NOMO-1 (cell line): ENCODE data around the gene TDO2.
"Not testable (repeated sequence)": the region's sequence is repeated elsewhere in the genome, so short reads cannot be mapped to it uniquely, and the experiment has no call there.

Experiments
- DNase-seq, 2 experiments: peaks; one replicate each; lab custom pipeline; 2025; ENCODE audit not compliant: unreplicated experiment in 2 of 2; lab: John Stamatoyannopoulos, UW

The TDO2 gene

DNA sequence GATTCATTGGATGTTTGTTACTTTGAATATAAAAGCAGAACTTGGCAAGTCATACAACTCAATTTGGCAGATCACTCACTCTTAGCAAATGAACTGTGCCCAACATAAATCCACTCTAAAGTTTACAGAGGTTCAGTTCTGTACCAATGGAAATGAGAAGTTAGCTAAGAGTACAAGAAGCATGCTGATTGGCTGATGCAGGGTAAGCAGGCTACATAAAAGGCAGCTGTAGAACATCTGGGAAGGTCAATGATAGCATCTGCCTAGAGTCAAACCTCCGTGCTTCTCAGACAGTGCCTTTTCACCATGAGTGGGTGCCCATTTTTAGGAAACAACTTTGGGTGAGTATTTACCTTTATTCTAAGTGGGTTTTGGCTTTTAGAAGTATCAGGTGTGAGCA lies at the start of gene TDO2:
Gene TDO2 (plus strand): TSS at position 244 of the 400 bp plus-strand sequence. CDS start 63 bp downstream, at position 307.
- DNase-seq: no peak

DNA sequence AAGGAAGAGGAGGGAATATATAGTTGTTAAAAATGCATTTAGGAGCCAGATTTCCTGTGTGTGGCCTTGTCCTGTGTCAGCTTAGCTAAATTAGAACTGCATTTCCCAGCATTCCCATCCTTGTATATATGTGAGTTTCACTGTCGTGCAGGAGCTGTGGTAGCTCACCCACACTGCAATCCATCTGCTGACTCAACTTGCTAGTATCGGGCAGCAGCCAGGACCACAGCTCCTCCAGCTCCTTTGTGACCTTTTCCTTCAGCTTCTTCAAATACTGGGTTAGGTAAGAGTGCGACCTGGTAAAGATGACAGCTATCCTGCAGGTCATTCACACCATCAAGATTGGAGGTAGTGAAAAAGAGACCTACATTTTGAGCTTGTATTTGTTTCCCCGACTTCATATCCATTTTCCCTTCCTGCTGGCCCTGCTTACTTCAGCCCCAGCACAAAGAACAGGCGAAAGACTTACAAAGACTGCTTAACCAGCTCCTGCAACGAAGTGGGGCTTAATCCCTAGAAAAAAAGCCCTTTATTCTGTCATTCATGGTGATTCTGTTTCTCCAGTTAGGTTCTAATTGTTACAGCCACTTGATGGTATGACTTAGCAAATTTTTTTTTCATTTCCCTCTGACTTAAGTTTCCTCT lies 48.8 kb upstream of the TDO2 start:
- peak in 1 of 2 experiments; percentile 37 for DNase-seq

DNA sequence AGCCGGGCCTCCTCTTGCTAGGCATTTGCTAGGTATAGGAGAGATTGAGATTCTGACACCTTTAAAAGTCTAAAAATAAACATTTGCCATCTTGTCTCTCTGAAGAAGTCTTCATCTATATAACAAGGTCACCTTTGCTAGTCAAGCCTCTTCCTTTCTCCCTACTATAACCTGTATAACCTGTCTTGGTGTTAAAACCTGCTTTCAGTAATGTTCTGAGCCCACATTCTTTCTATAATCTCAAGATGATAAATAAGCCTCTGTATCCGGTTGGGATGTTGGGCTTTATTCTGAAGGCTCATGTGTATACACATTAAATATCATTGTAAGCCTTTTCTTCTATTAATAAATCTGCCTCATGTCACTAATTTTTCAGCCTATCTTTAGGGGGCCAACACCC lies 47.6 kb upstream of the TDO2 start:
- DNase-seq: no peak

DNA sequence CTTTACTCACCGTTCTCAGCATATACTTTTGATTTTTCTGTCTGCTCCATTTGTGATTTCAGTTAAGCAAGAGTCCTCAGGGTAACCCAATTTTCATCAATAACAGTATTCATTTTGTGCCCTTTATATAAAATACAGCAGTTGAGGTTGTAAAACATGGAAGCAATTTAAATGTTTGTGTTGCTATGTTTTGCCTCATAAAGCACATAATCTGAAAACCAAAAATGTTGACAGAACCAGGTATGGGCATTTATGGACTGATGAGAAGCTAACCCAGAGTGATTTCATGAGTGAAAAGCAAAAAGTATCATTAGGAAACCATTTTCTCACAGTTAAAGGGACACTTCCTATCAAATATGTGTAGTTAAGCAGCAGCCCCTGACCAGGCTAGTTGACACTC lies 37.3 kb upstream of the TDO2 start, which contains the start of gene ASIC5:
Gene ASIC5 (minus strand): TSS at position 101 of the 400 bp plus-strand sequence. CDS start 51 bp downstream, at position 50.
- DNase-seq: no peak

DNA sequence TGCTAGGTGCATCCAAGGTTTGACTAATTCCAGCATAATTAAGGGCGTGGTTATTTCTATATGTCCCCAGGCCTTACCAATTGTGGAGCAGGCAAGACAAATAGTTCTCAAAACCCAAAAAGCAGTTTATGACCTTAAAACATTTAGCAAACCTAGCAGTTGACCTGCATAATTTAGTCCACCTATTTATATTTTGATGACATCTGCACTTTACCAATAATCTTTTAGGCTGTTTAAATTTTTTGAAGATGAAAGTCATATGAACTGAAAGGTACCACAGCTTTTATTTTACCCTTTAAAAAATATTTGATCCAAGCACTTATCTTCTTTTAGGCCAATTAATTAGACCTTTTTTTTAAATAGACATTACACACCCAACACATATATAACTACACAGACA lies 27.6 kb upstream of the TDO2 start:
- DNase-seq: no peak

DNA sequence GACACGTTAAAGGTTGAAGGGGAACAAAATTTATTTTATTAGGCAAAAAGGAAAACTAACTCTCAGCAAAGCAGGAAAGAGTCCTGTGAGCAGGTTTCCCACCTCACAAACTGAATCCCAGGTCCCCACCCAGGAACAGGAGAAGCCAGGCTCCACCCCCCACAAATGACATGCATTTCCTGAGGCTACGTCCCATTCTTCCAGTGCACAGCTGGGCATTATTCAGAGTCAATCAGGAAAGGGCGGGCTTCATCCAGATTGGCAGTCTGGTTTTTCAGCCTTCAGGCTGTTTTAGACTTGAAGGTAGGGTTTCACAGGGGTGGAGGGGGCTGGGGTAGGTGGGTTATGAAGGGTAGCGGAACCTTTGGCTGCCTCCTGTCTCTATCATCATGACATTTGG lies 25.5 kb upstream of the TDO2 start:
- no peak for DNase-seq

DNA sequence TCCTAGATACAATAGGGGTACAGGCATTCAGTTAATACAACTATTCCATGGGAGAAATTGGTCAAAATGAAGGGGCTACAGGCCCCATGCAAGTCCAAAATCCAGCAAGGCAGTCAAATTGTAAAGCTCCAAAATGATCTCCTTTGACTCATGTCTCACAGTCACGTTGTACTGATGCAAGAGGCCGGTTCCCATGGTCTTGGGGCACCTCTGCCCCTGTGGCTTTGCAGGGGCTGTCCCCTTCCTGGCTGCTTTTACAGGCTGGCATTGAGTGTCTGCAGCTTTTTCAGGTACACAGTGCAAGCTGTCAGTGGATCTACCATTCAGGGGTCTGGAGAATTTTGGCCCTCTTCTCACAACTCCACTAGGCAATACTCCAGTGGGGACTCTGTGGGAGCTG lies 24.9 kb upstream of the TDO2 start:
- no peak for DNase-seq

DNA sequence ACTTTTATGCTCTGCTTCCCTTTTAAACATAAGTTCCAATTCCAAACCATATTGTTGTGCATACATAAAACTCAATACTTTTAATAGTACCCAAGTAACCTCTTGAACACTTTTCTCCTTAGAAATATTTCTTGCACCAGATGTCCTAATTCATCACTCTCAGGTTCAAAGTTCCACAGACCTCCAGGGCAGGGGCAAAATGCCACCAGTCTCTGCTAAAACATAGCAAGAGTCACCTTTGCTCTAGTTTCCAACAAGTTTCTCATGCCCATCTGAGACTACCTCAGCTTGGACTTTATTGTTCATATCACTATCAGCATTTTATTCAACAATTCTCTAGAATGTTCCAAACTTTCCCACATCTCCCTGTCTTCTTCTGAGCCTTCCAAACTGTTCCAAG lies 23.7 kb upstream of the TDO2 start:
- no peak for DNase-seq

DNA sequence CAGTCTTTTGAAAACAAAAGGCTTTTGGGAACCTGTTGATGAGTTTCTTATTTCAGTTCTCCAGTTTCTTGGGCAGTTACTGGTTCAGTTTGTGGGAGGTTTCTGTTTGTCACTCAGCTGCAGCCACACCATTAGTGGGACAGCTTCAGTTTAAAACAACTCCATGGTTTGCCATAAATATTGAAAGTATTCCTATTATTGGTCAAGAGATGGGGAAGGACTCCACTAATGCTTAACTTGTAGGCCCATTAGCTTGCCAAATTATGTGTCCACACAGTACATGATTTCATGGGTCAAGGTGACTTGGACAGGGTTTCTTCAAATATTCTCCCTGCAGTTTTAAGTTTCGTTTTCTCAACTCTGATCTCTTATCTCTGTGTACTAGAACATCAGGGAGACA lies 21.9 kb upstream of the TDO2 start:
- DNase-seq: no peak

DNA sequence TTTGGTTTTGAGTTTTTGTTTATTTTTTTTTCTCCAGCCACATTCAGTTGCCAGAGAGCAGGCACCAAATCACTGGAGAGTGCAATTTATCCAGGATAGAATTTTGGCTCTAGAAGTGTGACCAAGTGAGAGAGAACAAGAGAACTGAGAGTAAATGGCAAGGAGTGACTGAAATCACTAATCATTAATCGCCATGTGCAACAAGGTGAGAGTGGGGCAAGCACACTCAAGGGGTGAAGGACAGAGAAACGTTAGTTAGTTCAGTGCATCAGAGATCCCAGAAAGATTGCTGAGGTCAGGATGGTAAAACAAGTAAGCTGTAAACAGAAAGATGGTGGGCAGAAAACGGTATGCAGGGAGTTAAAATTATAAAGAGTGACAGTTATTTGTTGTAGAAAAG lies 19.6 kb upstream of the TDO2 start:
- DNase-seq: no peak

DNA sequence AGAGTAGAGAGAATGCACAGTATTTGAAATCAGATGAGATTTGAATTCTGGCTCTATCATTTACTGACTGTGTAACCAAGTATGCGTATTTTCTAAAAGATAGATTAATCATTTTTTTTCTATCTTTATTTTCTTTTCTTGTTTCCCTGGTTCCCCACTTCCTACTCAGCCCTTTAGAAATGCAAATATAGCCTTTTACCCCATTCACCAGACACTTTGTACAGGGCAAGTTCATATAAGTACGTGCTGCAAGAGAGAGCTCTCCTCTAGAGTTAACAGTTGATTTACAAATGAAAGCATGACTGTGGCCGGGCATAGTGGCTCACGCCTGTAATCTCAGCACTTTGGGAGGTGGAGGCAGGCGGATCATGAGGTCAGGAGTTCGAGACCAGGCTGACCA lies 17.8 kb upstream of the TDO2 start:
- no peak for DNase-seq

DNA sequence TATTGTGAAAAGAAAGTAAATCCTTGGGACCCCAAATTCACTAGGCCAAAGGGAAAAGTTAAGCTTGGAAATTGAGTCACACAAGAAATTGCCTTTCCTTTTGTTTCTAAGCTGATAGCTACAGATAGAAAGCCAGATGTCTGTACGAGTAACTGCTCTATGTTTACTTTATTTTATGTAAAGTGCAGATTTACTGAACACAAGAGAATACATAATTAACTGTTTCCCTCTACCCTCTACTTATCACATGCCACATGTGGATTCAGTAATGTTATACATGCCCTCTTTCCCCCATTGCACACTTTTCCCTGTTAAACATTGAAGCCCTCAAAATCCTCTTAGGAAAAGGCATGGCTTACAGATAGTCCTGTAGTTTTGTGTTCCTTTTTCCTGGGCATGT lies 16.5 kb upstream of the TDO2 start:
- no peak for DNase-seq

DNA sequence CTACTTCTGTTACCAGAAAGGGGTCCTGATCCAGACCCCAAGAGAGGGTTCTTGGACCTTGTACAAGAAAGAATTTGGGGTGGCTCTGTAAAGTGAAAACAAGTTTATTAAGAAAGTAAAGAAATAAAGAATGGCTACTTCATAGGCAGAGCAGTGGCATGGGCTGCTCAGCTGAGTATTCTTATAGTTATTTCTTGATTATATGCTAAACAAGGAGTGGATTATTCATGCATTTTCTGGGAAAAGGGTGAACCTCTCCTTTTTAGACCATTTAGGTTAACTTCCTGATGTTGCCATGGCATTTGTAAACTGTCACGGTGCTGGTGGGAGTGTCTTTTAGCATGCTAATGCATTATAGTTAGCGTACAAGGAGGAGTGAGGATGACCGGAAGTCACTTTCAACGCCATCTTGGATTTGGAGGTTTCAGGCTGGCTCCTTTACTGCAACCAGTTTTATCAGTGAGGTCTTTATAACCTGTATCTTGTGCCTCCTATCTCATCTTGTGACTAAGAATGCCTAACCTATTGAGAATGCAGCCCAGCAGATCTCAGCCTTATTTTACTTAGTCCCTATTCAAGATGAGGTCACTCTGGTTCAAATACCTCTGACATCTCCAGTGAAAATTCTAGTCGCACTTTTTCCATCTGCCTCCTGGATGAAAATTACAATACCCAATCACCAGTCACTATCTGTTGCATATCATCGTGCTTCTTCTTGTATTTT lies 15.5 kb upstream of the TDO2 start:
- no peak for DNase-seq

DNA sequence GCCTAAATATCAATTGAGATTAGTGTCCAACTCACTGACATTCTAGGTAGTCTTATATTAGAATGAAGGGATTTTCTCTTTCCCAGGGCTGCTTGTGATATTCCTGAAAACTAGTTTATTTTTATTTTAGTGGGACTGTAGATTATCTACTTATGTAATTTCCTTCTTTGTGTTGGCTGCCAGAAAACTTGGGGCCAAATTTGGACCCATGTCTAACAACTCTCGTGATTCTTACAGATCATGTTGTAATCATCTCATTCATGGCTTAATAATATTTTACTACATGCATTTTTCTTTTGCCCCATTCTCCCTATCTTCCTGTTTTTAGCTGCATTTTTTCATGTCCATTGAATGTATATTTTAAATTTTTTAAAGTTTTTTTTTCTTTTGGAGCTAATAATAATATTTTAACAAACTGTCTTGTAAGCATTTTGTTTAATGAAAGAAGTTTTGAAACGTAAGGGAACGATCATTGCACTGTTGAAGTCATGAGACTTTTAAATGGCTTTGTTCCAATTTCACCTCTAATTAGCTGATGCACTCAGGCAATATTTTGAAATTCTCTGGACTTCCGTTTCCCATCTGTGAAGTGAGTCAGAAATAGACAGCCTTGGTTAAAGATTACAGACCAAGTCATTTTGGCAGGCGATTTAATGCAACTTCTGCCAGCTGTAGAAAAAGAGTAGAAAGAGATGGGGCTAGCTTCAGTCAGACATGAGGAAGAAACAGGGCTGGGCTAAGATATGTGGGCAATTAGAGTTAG lies 14.3 kb upstream of the TDO2 start:
- peak; percentile 86 to 97 for DNase-seq

DNA sequence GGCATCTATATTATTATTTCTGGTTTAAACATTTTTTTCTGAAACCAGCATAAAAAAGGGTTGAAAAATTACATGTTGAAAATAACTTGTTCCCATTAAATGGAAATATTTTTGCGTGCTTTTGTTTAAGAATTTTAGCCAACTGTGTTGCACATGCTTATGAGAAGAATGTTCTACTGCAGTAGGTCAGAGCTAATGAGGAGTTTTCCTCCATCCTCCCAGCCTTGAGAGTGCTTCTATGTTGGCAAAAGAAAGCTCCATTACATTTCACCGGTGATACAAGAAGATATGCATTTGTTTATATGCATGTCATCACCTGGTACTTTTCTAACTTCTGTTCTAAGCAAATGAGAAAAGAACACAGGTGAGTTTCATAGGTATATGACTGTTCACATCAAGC lies 13.6 kb upstream of the TDO2 start:
- no peak for DNase-seq

DNA sequence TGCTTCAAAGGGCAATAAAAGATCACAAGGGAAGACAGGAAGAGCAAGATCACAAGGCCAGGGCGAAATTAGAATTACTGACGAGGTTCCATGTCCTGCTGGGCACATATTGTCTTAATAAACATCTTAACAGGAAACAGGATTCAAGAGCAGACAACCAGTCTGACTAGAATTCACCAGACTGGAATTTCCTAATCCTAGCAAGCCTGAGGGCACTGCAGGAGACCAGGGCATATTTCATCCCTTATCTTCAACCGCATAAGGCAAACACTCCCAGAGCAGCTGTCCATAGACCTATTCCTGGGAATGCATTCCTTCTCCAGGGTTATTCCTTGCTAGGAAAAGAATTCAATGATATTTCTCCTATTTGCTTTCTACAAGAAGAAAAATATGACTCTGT lies 12.4 kb upstream of the TDO2 start:
- DNase-seq: no peak

DNA sequence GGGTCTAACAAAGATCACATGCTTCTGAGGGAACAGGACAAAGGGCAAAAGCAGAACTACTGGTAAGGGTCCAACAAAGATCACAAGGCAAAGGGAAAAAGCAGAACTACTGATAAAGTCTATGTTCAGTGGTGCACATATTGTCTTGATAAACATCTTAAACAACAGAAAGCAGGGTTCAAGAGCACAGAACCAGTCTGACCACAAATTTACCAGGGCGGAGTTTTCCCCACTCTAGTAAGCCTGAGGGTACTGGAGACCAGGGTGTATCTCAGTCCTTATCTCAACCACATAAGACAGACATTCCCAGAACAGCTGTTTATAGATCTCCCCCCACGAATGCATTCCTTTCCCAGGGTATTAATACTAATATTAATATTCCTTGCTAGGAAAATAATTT lies 5.1 kb upstream of the TDO2 start:
- DNase-seq: not testable (repeated sequence)

DNA sequence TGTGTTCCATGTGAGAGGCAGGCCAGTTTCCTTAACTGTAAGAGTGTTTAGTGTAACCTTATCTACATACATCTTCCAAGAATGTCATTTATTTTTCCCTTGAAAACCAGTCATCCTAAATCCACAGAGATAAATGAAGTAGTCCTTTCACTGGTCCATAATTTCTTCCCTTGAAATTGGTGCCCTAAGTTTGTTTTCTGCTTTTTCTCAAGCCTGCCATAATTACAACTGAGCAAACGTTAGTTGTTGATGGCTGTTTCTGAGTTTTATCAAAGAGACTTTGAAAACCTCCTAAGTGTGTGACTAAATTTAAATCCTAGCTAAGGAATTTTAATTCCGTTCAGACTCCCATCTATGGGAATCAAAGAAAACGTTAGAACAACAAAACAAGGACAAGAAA lies 3.6 kb upstream of the TDO2 start:
- no peak for DNase-seq

DNA sequence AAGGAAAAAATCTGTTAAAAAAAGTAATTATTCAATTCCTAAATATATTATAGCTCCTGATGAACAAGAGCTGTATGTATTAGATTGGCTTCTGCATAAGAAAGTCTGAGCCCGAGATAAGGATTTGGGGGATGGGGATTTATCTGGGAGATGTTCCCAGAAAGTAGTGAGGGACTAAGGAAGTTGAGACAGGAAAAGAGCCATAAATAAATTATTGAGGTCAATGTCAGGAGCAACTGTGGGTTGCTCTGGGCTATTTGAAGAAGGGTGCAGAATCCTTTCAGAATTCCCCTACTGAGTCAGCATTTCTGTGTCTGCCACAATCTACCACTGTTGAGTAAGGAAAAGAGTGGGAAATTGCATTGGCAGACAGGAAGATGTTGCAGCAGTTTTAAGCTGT lies 3.1 kb upstream of the TDO2 start:
- DNase-seq: no peak

DNA sequence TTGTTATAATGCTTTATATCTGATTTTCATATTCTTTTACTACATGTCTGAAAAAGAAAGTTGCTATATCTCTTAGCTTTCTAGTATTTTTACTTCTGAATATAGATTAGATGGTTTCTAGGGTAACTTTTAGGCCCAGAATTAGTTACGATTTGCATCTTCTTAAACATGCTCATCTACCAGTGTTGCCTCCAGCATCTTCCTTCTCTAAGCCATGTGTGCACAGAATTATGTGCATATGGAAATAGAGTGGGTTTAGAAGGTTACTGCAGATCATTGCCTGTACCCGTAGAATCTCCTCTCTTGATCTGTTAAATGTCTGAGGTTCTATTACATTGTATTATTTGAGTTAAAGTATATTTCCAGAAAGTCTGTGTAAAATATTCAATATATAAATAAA lies 2.5 kb upstream of the TDO2 start:
- no peak for DNase-seq

DNA sequence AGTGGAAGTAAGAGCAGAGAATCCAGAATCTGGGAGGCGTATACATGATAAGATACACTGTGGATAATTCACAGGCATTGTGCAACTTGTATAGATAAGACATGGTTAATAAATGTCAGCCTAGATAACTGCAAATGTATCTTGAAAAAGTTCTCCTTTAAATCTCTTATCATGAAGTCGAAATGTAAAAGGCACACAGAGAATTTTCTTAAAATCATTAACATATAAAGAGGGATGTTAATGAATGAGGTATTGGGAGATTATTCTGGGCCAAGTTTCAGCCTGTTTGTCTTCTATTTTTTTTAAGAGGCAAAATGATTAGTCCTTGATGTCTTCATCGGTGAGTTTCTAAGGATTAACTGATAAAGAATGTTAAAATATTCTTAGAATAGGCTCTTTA lies 835 bp downstream of the TDO2 start:
- DNase-seq: no peak
